Colonic mucosa (tissue), 4 donors: ENCODE measurements around the gene HINFP. TPM values are rescaled to one million over a fixed set of nuclear protein-coding genes. Genes with fewer than 3 reads are reported as not detected.

Experiments used
- DNase-seq: peaks from one replicate; pipeline ENCODE4 v3.0.0-alpha.2; 2020
- H3K27ac ChIP-seq: fragments of 200-600 bp; one replicate; pipeline ENCODE4 v1.8.0; 2021
- H3K27me3 ChIP-seq: fragments of 200-600 bp; one replicate; pipeline ENCODE4 v1.8.0; 2021
- H3K36me3 ChIP-seq: fragments of 200-600 bp; one replicate; pipeline ENCODE4 v1.8.0; 2021
- H3K4me1 ChIP-seq: fragments of 200-600 bp; one replicate; pipeline ENCODE4 v1.8.0; 2021; ENCODE audit warnings: mild to moderate bottlenecking
- H3K4me3 ChIP-seq: fragments of 200-600 bp; one replicate; pipeline ENCODE4 v1.8.0; 2021
- H3K9ac ChIP-seq, 2 donors: one replicate each; pipeline ENCODE4 v1.7.0; 2013; ENCODE audit warnings: control low read depth in 2 of 2, low read depth in 2 of 2, low read length in 2 of 2
- H3K9me3 ChIP-seq: fragments of 200-600 bp; one replicate; pipeline ENCODE4 v1.8.0; 2021
- intact Hi-C: fragments of 100-400 bp; cut with DNase I; formaldehyde crosslinking; loops from one replicate; pipeline ENCODE4 v1.14.1; 2022
- total RNA-seq, 2 donors: library from RNA; stranded (reverse); fragmentation: NEBNext Ultra II Directional in 1 of 2; extraction: Animal tissue kit (Norgen Biotek cat#: 25700) in 1 of 2; gene quantifications; one replicate each; pipeline ENCODE4 v1.2.1, GENCODE V29; 2021
- TF ChIP-seq, protein P1 (sequence below): fragments of 200-600 bp; IDR thresholded peaks from one replicate; pipeline ENCODE4 v1.8.0; 2022; ENCODE audit warnings: antibody characterized with exemption, mild to moderate bottlenecking
- donor health status: healthy.
- donor health status: DM: no; HTN: no; CAD: no.
- donor health status: DM: no; HTN: no; CAD: no.

Gene HINFP
- total RNA-seq, 2 donors from 2014 or later, result 31.9 to 33.3 TPM

DNA sequence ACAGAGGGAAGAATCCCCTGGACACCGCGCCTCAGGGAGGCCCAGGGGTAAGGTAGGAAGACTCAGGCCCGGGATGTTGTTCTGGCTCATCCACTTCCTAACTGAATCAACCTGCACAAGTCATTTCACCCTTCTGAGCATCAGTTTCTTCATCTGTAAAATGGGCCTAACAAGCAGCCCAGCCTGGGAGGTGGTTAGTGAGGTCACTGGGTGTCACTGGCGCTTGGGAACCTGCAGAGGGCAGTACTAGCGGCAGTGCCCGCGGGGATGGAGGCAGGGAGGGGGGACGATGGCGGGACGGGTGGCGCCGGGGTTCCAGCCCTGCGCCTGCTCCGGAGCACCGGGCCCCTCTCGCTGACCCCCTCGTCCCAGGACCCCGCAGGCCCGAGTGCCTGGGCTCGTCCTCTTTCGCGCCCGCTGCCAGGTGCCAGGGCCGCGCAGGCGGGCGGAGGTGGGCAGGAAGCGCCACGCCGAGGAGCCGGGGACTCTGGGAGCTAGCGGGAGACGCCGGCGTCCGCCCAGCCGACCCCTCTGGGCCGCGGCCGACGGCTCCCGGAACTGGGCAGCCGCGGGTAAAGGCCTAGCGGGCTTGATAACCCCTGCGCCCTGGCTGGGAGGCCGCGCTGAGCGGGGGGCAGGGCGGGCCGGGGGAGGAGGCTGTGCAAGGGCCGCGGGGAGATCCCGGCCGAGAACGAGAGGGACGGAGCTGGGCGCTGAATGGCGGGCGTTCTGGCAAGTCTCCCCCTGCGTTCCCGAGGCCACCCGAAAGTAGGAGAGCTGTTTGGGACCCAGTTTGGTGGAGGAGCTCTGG is 47.3 kb downstream of the HINFP start, which contains the start of gene NLRX1:
Gene NLRX1, plus strand, starts transcription at position 255 of the 811 bp plus-strand sequence. CDS start 2,679 bp downstream, outside the sequence.
- Histone ChIP-seq H3K27me3 (no peaks in the 10 kb centered on the region), H3K9ac (peak within 1 kb of the TSS; percentile 87 to 90), H3K9me3 (no peaks in the 10 kb centered on the region), H3K27ac (peak within 1 kb of the TSS; percentile 95), H3K4me1 (no peaks in the 10 kb centered on the region), H3K36me3 (no peaks in the 10 kb centered on the region), H3K4me3 (peak within 1 kb of the TSS; percentile 90)
- peak; percentile 88 for DNase-seq
- TF ChIP-seq, protein P1, sequence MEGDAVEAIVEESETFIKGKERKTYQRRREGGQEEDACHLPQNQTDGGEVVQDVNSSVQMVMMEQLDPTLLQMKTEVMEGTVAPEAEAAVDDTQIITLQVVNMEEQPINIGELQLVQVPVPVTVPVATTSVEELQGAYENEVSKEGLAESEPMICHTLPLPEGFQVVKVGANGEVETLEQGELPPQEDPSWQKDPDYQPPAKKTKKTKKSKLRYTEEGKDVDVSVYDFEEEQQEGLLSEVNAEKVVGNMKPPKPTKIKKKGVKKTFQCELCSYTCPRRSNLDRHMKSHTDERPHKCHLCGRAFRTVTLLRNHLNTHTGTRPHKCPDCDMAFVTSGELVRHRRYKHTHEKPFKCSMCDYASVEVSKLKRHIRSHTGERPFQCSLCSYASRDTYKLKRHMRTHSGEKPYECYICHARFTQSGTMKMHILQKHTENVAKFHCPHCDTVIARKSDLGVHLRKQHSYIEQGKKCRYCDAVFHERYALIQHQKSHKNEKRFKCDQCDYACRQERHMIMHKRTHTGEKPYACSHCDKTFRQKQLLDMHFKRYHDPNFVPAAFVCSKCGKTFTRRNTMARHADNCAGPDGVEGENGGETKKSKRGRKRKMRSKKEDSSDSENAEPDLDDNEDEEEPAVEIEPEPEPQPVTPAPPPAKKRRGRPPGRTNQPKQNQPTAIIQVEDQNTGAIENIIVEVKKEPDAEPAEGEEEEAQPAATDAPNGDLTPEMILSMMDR, result peak; percentile 81
- intact Hi-C loops, result no loop called here

GRCh38 chr11:119169282-119169719 is 47.9 kb downstream of the HINFP start:
- peak overlapping the region; percentile 87 to 90 for H3K9ac ChIP-seq
- H3K4me1 ChIP-seq, result no peaks in the 10 kb centered on the region
- H3K36me3 ChIP-seq, result no peaks in the 10 kb centered on the region
- no peaks in the 10 kb centered on the region for H3K9me3 ChIP-seq
- H3K27ac ChIP-seq, result peak overlapping the region; percentile 95
- H3K4me3 ChIP-seq, result peak overlapping the region; percentile 90
- H3K27me3 ChIP-seq, result no peaks in the 10 kb centered on the region
- TF ChIP-seq, protein P1, result no peak
- intact Hi-C loops, result no loop called here
- peak; percentile 36 for DNase-seq

DNA sequence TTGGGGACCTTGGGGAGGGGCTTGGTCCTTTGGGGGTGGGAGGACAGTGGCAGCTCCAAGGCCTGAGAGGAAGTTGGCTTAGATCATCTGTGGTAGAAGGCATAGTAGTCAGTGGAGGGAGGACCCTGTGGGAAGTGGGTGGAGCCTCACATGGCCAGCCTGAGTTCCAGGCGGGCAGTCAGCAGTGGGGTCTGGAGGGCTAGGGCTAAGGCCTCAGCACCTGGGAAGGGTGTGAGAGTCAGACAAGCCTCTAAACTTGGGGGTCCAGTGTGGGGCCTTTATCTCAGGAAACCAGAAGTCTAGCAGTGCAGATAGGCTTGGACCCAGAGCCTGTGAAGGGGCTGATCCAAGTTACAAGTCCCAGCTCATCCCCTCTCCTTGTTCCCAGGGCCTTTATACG is 51.1 kb downstream of the HINFP start:
- intact Hi-C loops, result no loop called here
- Histone ChIP-seq H3K4me1 (no peaks in the 10 kb centered on the region), H3K9me3 (no peaks in the 10 kb centered on the region), H3K27ac (no peak overlapping the region), H3K4me3 (no peak overlapping the region), H3K36me3 (no peaks in the 10 kb centered on the region), H3K27me3 (no peaks in the 10 kb centered on the region), H3K9ac (no peak overlapping the region)
- TF ChIP-seq, protein P1, result no peak
- DNase-seq, result no peak

GRCh38 chr11:119173453-119173852 is 52.1 kb downstream of the HINFP start:
- Histone ChIP-seq H3K9ac (no peak overlapping the region), H3K4me3 (no peak overlapping the region), H3K27me3 (no peaks in the 10 kb centered on the region), H3K27ac (no peak overlapping the region), H3K36me3 (no peaks in the 10 kb centered on the region), H3K9me3 (no peaks in the 10 kb centered on the region), H3K4me1 (no peaks in the 10 kb centered on the region)
- no peak for DNase-seq
- TF ChIP-seq, protein P1, result no peak
- intact Hi-C loops, result no loop called here

- Histone ChIP-seq H3K9me3 (no peaks in the 10 kb centered on the region), H3K9ac (no peak overlapping the region), H3K36me3 (no peaks in the 10 kb centered on the region), H3K4me3 (no peak overlapping the region), H3K27me3 (no peaks in the 10 kb centered on the region), H3K27ac (no peak overlapping the region), H3K4me1 (no peaks in the 10 kb centered on the region)
- TF ChIP-seq, protein P1, result no peak
- intact Hi-C loops, result no loop called here
- DNase-seq, result no peak
These were observed 54.2 kb downstream of the HINFP start for GRCh38 chr11:119175493-119176077.
